HG03139 (cell line): ENCODE results near the gene ZNF598.
"Not testable (repeated sequence)": the region's sequence is repeated elsewhere in the genome, so short reads cannot be mapped to it uniquely, and the experiment has no call there.

Experiments
- ATAC-seq: cut with Tn5 transposase; IDR thresholded peaks from one replicate; pipeline ENCODE4 v1.9.1; 2021; ENCODE audit not compliant: unreplicated experiment

Gene ZNF598

GRCh38 chr16:1960665-1961630 is 48.7 kb downstream of the ZNF598 start:
- ATAC-seq = no peak

GRCh38 chr16:1959269-1960039 is 50.2 kb downstream of the ZNF598 start, which contains the start of gene NDUFB10:
TSS of gene NDUFB10 (plus strand) at chr16:1959538. CDS start at chr16:1959625, 87 bp downstream.
- ATAC-seq = peak; percentile 45

- ATAC-seq = no peak
Observed at GRCh38 chr16:1958715-1959268, 50.8 kb downstream of the ZNF598 start.

- ATAC-seq = not testable (repeated sequence)
Observed at GRCh38 chr16:1958143-1958491, 51.5 kb downstream of the ZNF598 start.

GRCh38 chr16:1957434-1958142 is 52.0 kb downstream of the ZNF598 start:
- not testable (repeated sequence) for ATAC-seq

GRCh38 chr16:1953734-1954133 is 55.9 kb downstream of the ZNF598 start:
- no peak for ATAC-seq

GRCh38 chr16:1950559-1950958 is 59.1 kb downstream of the ZNF598 start:
- ATAC-seq = no peak

- ATAC-seq = no peak
Observed at GRCh38 chr16:1950047-1950446, 59.6 kb downstream of the ZNF598 start.

GRCh38 chr16:1949507-1949906 is 60.1 kb downstream of the ZNF598 start:
- no peak for ATAC-seq
